Measurements from ENCODE around the gene SRGAP2C. TPM values are rescaled to one million over a fixed set of nuclear protein-coding genes. Genes with fewer than 3 reads are reported as not detected.
"Not testable (repeated sequence)": the region's sequence is repeated elsewhere in the genome, so short reads cannot be mapped to it uniquely, and the experiment has no call there.

SRGAP2C gene
- polyA plus RNA-seq, 12 donors = 18.0 to 31.8 (median 24.6) TPM; not detected in 1

- DNase-seq = not testable (repeated sequence)
Observed at GRCh38 chr1:121376986-121377385, 192.2 kb downstream of the SRGAP2C start.

GRCh38 chr1:121378757-121379156 is 194.0 kb downstream of the SRGAP2C start:
- DNase-seq = not testable (repeated sequence)

GRCh38 chr1:121384754-121385153 is 200.0 kb downstream of the SRGAP2C start:
- not testable (repeated sequence) for DNase-seq

GRCh38 chr1:121385162-121385561 is 200.4 kb downstream of the SRGAP2C start:
- DNase-seq = not testable (repeated sequence)

GRCh38 chr1:121385563-121386288 is 201.0 kb downstream of the SRGAP2C start:
- not testable (repeated sequence) for DNase-seq

GRCh38 chr1:121386319-121386948 is 201.7 kb downstream of the SRGAP2C start:
- DNase-seq = not testable (repeated sequence)

- not testable (repeated sequence) for DNase-seq
Observed at GRCh38 chr1:121389895-121390560, 205.3 kb downstream of the SRGAP2C start.

GRCh38 chr1:121392130-121392529 is 207.4 kb downstream of the SRGAP2C start:
- DNase-seq = not testable (repeated sequence)

- not testable (repeated sequence) for DNase-seq
Observed at GRCh38 chr1:121395718-121396201, 211.0 kb downstream of the SRGAP2C start.

GRCh38 chr1:121396335-121397081 is 211.7 kb downstream of the SRGAP2C start:
- DNase-seq = not testable (repeated sequence)

- DNase-seq = not testable (repeated sequence)
Observed at GRCh38 chr1:121397101-121397500, 212.3 kb downstream of the SRGAP2C start.

GRCh38 chr1:121399193-121399592 is 214.4 kb downstream of the SRGAP2C start:
- DNase-seq = not testable (repeated sequence)

GRCh38 chr1:121400108-121400507 is 215.3 kb downstream of the SRGAP2C start:
- not testable (repeated sequence) for DNase-seq

GRCh38 chr1:121400541-121401310 is 216.0 kb downstream of the SRGAP2C start:
- DNase-seq = not testable (repeated sequence)

GRCh38 chr1:121401375-121401955 is 216.7 kb downstream of the SRGAP2C start:
- DNase-seq = not testable (repeated sequence)

- not testable (repeated sequence) for DNase-seq
Observed at GRCh38 chr1:121403254-121403653, 218.5 kb downstream of the SRGAP2C start.

GRCh38 chr1:121408354-121408753 is 223.6 kb downstream of the SRGAP2C start:
- DNase-seq = no peak

- no peak for DNase-seq
Observed at GRCh38 chr1:121413821-121414220, 229.0 kb downstream of the SRGAP2C start.

- no peak for DNase-seq
Observed at GRCh38 chr1:121414905-121415304, 230.1 kb downstream of the SRGAP2C start.

GRCh38 chr1:121417325-121417923 is 232.6 kb downstream of the SRGAP2C start:
- no peak for DNase-seq
